ENCODE measurements around the gene C9orf85.

C9orf85 gene

DNA sequence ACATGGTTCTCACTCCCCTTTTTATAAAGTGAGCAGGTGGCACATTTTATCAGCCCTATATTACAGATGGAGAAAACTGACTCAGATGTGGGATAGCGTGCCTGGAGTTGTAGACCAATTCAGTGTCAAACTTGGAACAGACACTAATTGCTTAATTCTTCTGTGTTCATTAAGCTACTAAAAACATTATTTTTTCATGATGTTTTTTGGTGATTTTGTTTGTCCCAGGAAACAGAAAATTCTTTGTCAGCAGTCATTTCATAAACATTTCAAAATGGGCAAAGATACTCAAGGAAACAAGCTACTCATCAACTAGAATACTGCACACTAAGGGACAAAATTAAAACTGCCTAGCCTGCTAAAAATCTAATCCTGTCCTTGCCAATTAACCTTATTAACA lies 2.6 kb upstream of the C9orf85 start:
- Histone ChIP-seq H3K27ac (no peak overlapping the region), H3K4me1 (ENCODE audit: control insufficient read depth in 1 of 2, insufficient read depth in 1 of 2, low read depth in 1 of 2, low read length in 1 of 2) (peaks cover 26% of the 10 kb centered on the region in 2 experiments), H3K27me3 (no peaks in the 10 kb centered on the region), H3K9me3 (no peaks in the 10 kb centered on the region), H3K4me3 (ENCODE audit: low read depth in 1 of 2, low read length in 1 of 2) (no peak overlapping the region), H3K36me3 (no peaks in the 10 kb centered on the region)
- TF ChIP-seq CTCF (IDR thresholded peaks at IDR 0.05) = no peak

GRCh38 chr9:71909887-71910649 lies 1.4 kb upstream of the C9orf85 start:
- H3K9me3 ChIP-seq = no peaks in the 10 kb centered on the region
- H3K27me3 ChIP-seq = no peaks in the 10 kb centered on the region
- no peaks in the 10 kb centered on the region for H3K36me3 ChIP-seq
- peak overlapping the region; percentile 91 for H3K27ac ChIP-seq
- no peak for TF ChIP-seq CTCF (IDR thresholded peaks at IDR 0.05)
- H3K4me1 ChIP-seq (ENCODE audit: control insufficient read depth in 1 of 2, insufficient read depth in 1 of 2, low read depth in 1 of 2, low read length in 1 of 2) = peaks cover 26% of the 10 kb centered on the region in 2 experiments
- peak overlapping the region; percentile 74 to 85 for H3K4me3 ChIP-seq (ENCODE audit: low read depth in 1 of 2, low read length in 1 of 2)

GRCh38 chr9:71910650-71911060 lies 784 bp upstream of the C9orf85 start:
- peak overlapping the region; percentile 91 for H3K27ac ChIP-seq
- no peaks in the 10 kb centered on the region for H3K27me3 ChIP-seq
- no peak for TF ChIP-seq CTCF (IDR thresholded peaks at IDR 0.05)
- no peaks in the 10 kb centered on the region for H3K36me3 ChIP-seq
- H3K4me3 ChIP-seq (ENCODE audit: low read depth in 1 of 2, low read length in 1 of 2) = peak overlapping the region; percentile 74 to 85
- H3K4me1 ChIP-seq (ENCODE audit: control insufficient read depth in 1 of 2, insufficient read depth in 1 of 2, low read depth in 1 of 2, low read length in 1 of 2) = peaks cover 26% of the 10 kb centered on the region in 2 experiments
- H3K9me3 ChIP-seq = no peaks in the 10 kb centered on the region

GRCh38 chr9:71911908-71912335 lies 483 bp downstream of the C9orf85 start:
- no peaks in the 10 kb centered on the region for H3K9me3 ChIP-seq
- no peak for TF ChIP-seq CTCF (IDR thresholded peaks at IDR 0.05)
- H3K27me3 ChIP-seq = no peaks in the 10 kb centered on the region
- H3K27ac ChIP-seq = peak overlapping the region; percentile 91
- no peaks in the 10 kb centered on the region for H3K36me3 ChIP-seq
- H3K4me3 ChIP-seq (ENCODE audit: low read depth in 1 of 2, low read length in 1 of 2) = peak overlapping the region; percentile 74 to 85
- peaks cover 26% of the 10 kb centered on the region in 2 experiments for H3K4me1 ChIP-seq (ENCODE audit: control insufficient read depth in 1 of 2, insufficient read depth in 1 of 2, low read depth in 1 of 2, low read length in 1 of 2)

GRCh38 chr9:71915495-71915894 lies 4.1 kb downstream of the C9orf85 start:
- Histone ChIP-seq H3K27me3 (no peaks in the 10 kb centered on the region), H3K27ac (no peak overlapping the region), H3K36me3 (peaks cover 4% of the 10 kb centered on the region), H3K9me3 (no peaks in the 10 kb centered on the region), H3K4me1 (ENCODE audit: control insufficient read depth in 1 of 2, insufficient read depth in 1 of 2, low read depth in 1 of 2, low read length in 1 of 2) (peaks cover 8 to 9% of the 10 kb centered on the region in 2 experiments), H3K4me3 (ENCODE audit: low read depth in 1 of 2, low read length in 1 of 2) (no peak overlapping the region)
- TF ChIP-seq CTCF (IDR thresholded peaks at IDR 0.05) = no peak
